Central memory CD8-positive, alpha-beta T cell (primary cell): ENCODE data around the gene HHATL.

ENCODE experiments used
- ATAC-seq: fragments of 150-1000 bp; cut with Tn5 transposase; replicated peaks from 2 replicates; pipeline ENCODE4 v1.10.0; 2022; ENCODE audit warnings: mild to moderate bottlenecking, moderate FRiP score, moderate number of reproducible peaks; ENCODE audit not compliant: poor library complexity, severe bottlenecking; ENCODE audit errors: extremely low read depth
- DNase-seq, 2 donors: peaks; one replicate each; pipeline ENCODE4 v3.0.0; 2021; ENCODE audit warnings: low spot score in 2 of 2
- H3K27ac Mint-ChIP-seq: one replicate; pipeline ENCODE4 v1.8.0; 2022; ENCODE audit warnings: low read depth, mild to moderate bottlenecking, moderate library complexity, mixed read lengths
- H3K27me3 Mint-ChIP-seq: one replicate; pipeline ENCODE4 v1.8.0; 2022; ENCODE audit warnings: mixed read lengths
- H3K36me3 Mint-ChIP-seq: one replicate; pipeline ENCODE4 v1.8.0; 2022; ENCODE audit warnings: mild to moderate bottlenecking, moderate library complexity, mixed read lengths; ENCODE audit not compliant: insufficient read depth
- H3K4me1 Mint-ChIP-seq: one replicate; pipeline ENCODE4 v1.8.0; 2022; ENCODE audit warnings: mixed read lengths
- H3K4me3 Mint-ChIP-seq: one replicate; pipeline ENCODE4 v1.8.0; 2022; ENCODE audit warnings: mild to moderate bottlenecking, moderate library complexity, mixed read lengths
- H3K9me3 Mint-ChIP-seq: one replicate; pipeline ENCODE4 v1.8.0; 2022; ENCODE audit warnings: mixed read lengths

Gene HHATL

GRCh38 chr3:42680271-42680670, 22.3 kb downstream of the HHATL start:
- no peak overlapping the region for H3K27ac Mint-ChIP-seq
- H3K27me3 Mint-ChIP-seq: peaks cover 64% of the 10 kb centered on the region
- ATAC-seq (no peak), DNase-seq (no peak)
- H3K4me1 Mint-ChIP-seq: no peaks in the 10 kb centered on the region
- no peak overlapping the region for H3K4me3 Mint-ChIP-seq
- H3K9me3 Mint-ChIP-seq: peaks cover 6% of the 10 kb centered on the region
- H3K36me3 Mint-ChIP-seq: peaks cover 2% of the 10 kb centered on the region

- ATAC-seq: no peak
- Mint-ChIP-seq H3K4me3 (no peak overlapping the region), H3K36me3 (peaks cover under 1% of the 10 kb centered on the region), H3K27me3 (peaks cover 54% of the 10 kb centered on the region), H3K27ac (no peak overlapping the region), H3K9me3 (peaks cover 6% of the 10 kb centered on the region), H3K4me1 (no peaks in the 10 kb centered on the region)
- no peak for DNase-seq
These were observed 24.2 kb downstream of the HHATL start for GRCh38 chr3:42678447-42678846.

- Mint-ChIP-seq H3K36me3 (no peaks in the 10 kb centered on the region), H3K4me1 (no peaks in the 10 kb centered on the region), H3K27ac (no peak overlapping the region), H3K4me3 (no peak overlapping the region), H3K9me3 (peaks cover 6% of the 10 kb centered on the region), H3K27me3 (peaks cover 44% of the 10 kb centered on the region)
- ATAC-seq (no peak), DNase-seq (no peak)
These were observed 26.7 kb downstream of the HHATL start for GRCh38 chr3:42675909-42676308.

- ATAC-seq (no peak), DNase-seq (no peak)
- H3K27me3 Mint-ChIP-seq: peaks cover 31% of the 10 kb centered on the region
- no peaks in the 10 kb centered on the region for H3K4me1 Mint-ChIP-seq
- no peak overlapping the region for H3K27ac Mint-ChIP-seq
- H3K9me3 Mint-ChIP-seq: peaks cover 6% of the 10 kb centered on the region
- H3K36me3 Mint-ChIP-seq: no peaks in the 10 kb centered on the region
- no peak overlapping the region for H3K4me3 Mint-ChIP-seq
These were observed 28.5 kb downstream of the HHATL start for GRCh38 chr3:42674146-42674545.

- no peak overlapping the region for H3K4me3 Mint-ChIP-seq
- no peak for ATAC-seq
- H3K27me3 Mint-ChIP-seq: peaks cover 29% of the 10 kb centered on the region
- H3K27ac Mint-ChIP-seq: no peak overlapping the region
- H3K9me3 Mint-ChIP-seq: peaks cover 6% of the 10 kb centered on the region
- H3K36me3 Mint-ChIP-seq: no peaks in the 10 kb centered on the region
- no peaks in the 10 kb centered on the region for H3K4me1 Mint-ChIP-seq
- DNase-seq: no peak
These were observed 29.5 kb downstream of the HHATL start for GRCh38 chr3:42673082-42673481.

- Mint-ChIP-seq H3K4me1 (no peaks in the 10 kb centered on the region), H3K36me3 (no peaks in the 10 kb centered on the region), H3K27me3 (peaks cover 29% of the 10 kb centered on the region), H3K9me3 (peaks cover under 1% of the 10 kb centered on the region), H3K4me3 (no peak overlapping the region), H3K27ac (no peak overlapping the region)
- ATAC-seq (no peak), DNase-seq (no peak)
These were observed 30.1 kb downstream of the HHATL start for GRCh38 chr3:42672515-42672914.

GRCh38 chr3:42670670-42671069, 31.9 kb downstream of the HHATL start:
- Mint-ChIP-seq H3K36me3 (no peaks in the 10 kb centered on the region), H3K27me3 (peaks cover 19% of the 10 kb centered on the region), H3K4me1 (no peaks in the 10 kb centered on the region), H3K9me3 (no peaks in the 10 kb centered on the region), H3K27ac (no peak overlapping the region), H3K4me3 (no peak overlapping the region)
- ATAC-seq (no peak), DNase-seq (no peak)

- no peak overlapping the region for H3K27ac Mint-ChIP-seq
- H3K4me1 Mint-ChIP-seq: no peaks in the 10 kb centered on the region
- no peaks in the 10 kb centered on the region for H3K36me3 Mint-ChIP-seq
- ATAC-seq: no peak
- H3K9me3 Mint-ChIP-seq: no peaks in the 10 kb centered on the region
- DNase-seq: no peak
- H3K27me3 Mint-ChIP-seq: peaks cover 19% of the 10 kb centered on the region
- H3K4me3 Mint-ChIP-seq: no peak overlapping the region
These were observed 32.5 kb downstream of the HHATL start for GRCh38 chr3:42670051-42670576.

GRCh38 chr3:42668793-42669217, 33.8 kb downstream of the HHATL start:
- DNase-seq (no peak), ATAC-seq (no peak)
- Mint-ChIP-seq H3K27me3 (peaks cover 19% of the 10 kb centered on the region), H3K27ac (no peak overlapping the region), H3K9me3 (no peaks in the 10 kb centered on the region), H3K4me3 (no peak overlapping the region), H3K4me1 (no peaks in the 10 kb centered on the region), H3K36me3 (no peaks in the 10 kb centered on the region)

- Mint-ChIP-seq H3K27me3 (peaks cover 19% of the 10 kb centered on the region), H3K4me1 (no peaks in the 10 kb centered on the region), H3K9me3 (no peaks in the 10 kb centered on the region), H3K36me3 (no peaks in the 10 kb centered on the region), H3K27ac (no peak overlapping the region), H3K4me3 (no peak overlapping the region)
- DNase-seq (no peak), ATAC-seq (no peak)
These were observed 34.2 kb downstream of the HHATL start for GRCh38 chr3:42668413-42668760.

- Mint-ChIP-seq H3K27ac (no peak overlapping the region), H3K27me3 (peaks cover 19% of the 10 kb centered on the region), H3K36me3 (no peaks in the 10 kb centered on the region), H3K4me1 (no peaks in the 10 kb centered on the region), H3K9me3 (no peaks in the 10 kb centered on the region), H3K4me3 (no peak overlapping the region)
- ATAC-seq: no peak
- DNase-seq: no peak
These were observed 34.8 kb downstream of the HHATL start for GRCh38 chr3:42667523-42668412.

- no peak overlapping the region for H3K27ac Mint-ChIP-seq
- H3K27me3 Mint-ChIP-seq: peaks cover 19% of the 10 kb centered on the region
- no peaks in the 10 kb centered on the region for H3K36me3 Mint-ChIP-seq
- DNase-seq (no peak), ATAC-seq (no peak)
- H3K4me3 Mint-ChIP-seq: no peak overlapping the region
- H3K9me3 Mint-ChIP-seq: no peaks in the 10 kb centered on the region
- H3K4me1 Mint-ChIP-seq: no peaks in the 10 kb centered on the region
These were observed 35.5 kb downstream of the HHATL start for GRCh38 chr3:42667096-42667522.

- no peak overlapping the region for H3K27ac Mint-ChIP-seq
- no peaks in the 10 kb centered on the region for H3K36me3 Mint-ChIP-seq
- H3K4me1 Mint-ChIP-seq: no peaks in the 10 kb centered on the region
- no peaks in the 10 kb centered on the region for H3K9me3 Mint-ChIP-seq
- DNase-seq (no peak), ATAC-seq (no peak)
- no peak overlapping the region for H3K4me3 Mint-ChIP-seq
- peaks cover 19% of the 10 kb centered on the region for H3K27me3 Mint-ChIP-seq
These were observed 36.0 kb downstream of the HHATL start for GRCh38 chr3:42666577-42666998.
